IMR-90 (cell line): ENCODE results near the gene SRPK2. TPM values are rescaled to one million over a fixed set of nuclear protein-coding genes. Genes with fewer than 3 reads are reported as not detected.

ENCODE experiments used
- ATAC-seq: fragments of 200-7000 bp; cut with Tn5 transposase; 2 replicates; pipeline ENCODE4 v1.9.1; 2020; ENCODE audit warnings: low read depth, mild to moderate bottlenecking, moderate library complexity
- BruUV-seq: library from RNA; stranded (reverse); fragments of 400-500 nt; replicated peaks from 2 replicates; lab custom pipeline; 2021; lab: Mats Ljungman, UMichigan
- CTCF ChIA-PET: fragments of 300-600 bp; formaldehyde crosslinking; extraction: SDS; loops from one replicate; lab custom pipeline; 2021; ENCODE audit warnings: antibody characterized with exemption; lab: Yijun Ruan, JAX
- POLR2A ChIA-PET: fragments of 300-600 bp; sonication (Branson Sonifier 250); formaldehyde crosslinking; loops from one replicate; lab custom pipeline; 2022; ENCODE audit warnings: antibody characterized with exemption; ENCODE audit not compliant: unreplicated experiment; lab: Charles Lee
- DNase-seq: peaks from one replicate; pipeline ENCODE4 v3.0.0; 2013
- H2AFZ ChIP-seq: replicated peaks from 2 replicates; pipeline ENCODE3; 2013; ENCODE audit warnings: low read length, mild to moderate bottlenecking; ENCODE audit not compliant: poor library complexity
- H2AK5ac ChIP-seq: 2 replicates; pipeline ENCODE4 v1.6.1; 2013; ENCODE audit warnings: low read depth, low read length, inconsistent platforms
- H2AK9ac ChIP-seq: replicated peaks from 2 replicates; pipeline ENCODE3; 2013; ENCODE audit warnings: mild to moderate bottlenecking, low read depth, low read length, moderate library complexity; ENCODE audit not compliant: poor library complexity
- H2BK120ac ChIP-seq: 2 replicates; pipeline ENCODE4 v1.6.1; 2013; ENCODE audit warnings: low read depth, low read length, inconsistent platforms
- H2BK15ac ChIP-seq: 3 replicates; pipeline ENCODE4 v1.6.1; 2013; ENCODE audit warnings: low read depth, low read length, inconsistent platforms
- H2BK20ac ChIP-seq: 2 replicates; pipeline ENCODE4 v1.6.1; 2013; ENCODE audit warnings: low read depth, mild to moderate bottlenecking, inconsistent platforms, low read length, moderate library complexity
- H2BK5ac ChIP-seq: 2 replicates; pipeline ENCODE4 v1.6.1; 2013; ENCODE audit warnings: mild to moderate bottlenecking, low read depth, low read length, inconsistent platforms; ENCODE audit not compliant: poor library complexity, severe bottlenecking
- H3K14ac ChIP-seq: replicated peaks from 2 replicates; pipeline ENCODE4 v1.6.1; 2013; ENCODE audit warnings: low read depth, low read length, inconsistent platforms
- H3K18ac ChIP-seq: 2 replicates; pipeline ENCODE4 v1.6.1; 2013; ENCODE audit warnings: low read depth, low read length, control low read depth
- H3K23ac ChIP-seq: 2 replicates; pipeline ENCODE4 v1.6.1; 2013; ENCODE audit warnings: low read depth, low read length, inconsistent platforms
- H3K27ac ChIP-seq: 2 replicates; pipeline ENCODE4 v1.5.1; 2013; ENCODE audit warnings: mild to moderate bottlenecking, control low read depth, low read length; ENCODE audit not compliant: insufficient read depth
- H3K27me3 ChIP-seq: 2 replicates; pipeline ENCODE4 v1.6.1; 2013; ENCODE audit warnings: low read length; ENCODE audit not compliant: control insufficient read depth, insufficient read depth
- H3K36me3 ChIP-seq: 2 replicates; pipeline ENCODE4 v1.6.1; 2013; ENCODE audit warnings: low read length, mixed read lengths; ENCODE audit not compliant: control insufficient read depth, insufficient read depth
- H3K4ac ChIP-seq: 2 replicates; pipeline ENCODE4 v1.6.1; 2013; ENCODE audit warnings: low read depth, low read length, inconsistent platforms
- H3K4me1 ChIP-seq: 2 replicates; pipeline ENCODE4 v1.6.1; 2013; ENCODE audit warnings: low read length, mixed read lengths; ENCODE audit not compliant: control insufficient read depth, insufficient read depth
- H3K4me2 ChIP-seq: 2 replicates; pipeline ENCODE4 v1.6.1; 2013; ENCODE audit warnings: low read depth, mild to moderate bottlenecking, control low read depth, low read length, moderate library complexity
- H3K4me3 ChIP-seq: 2 replicates; pipeline ENCODE4 v1.5.1; 2013; ENCODE audit warnings: low read depth, mild to moderate bottlenecking, control low read depth, low read length, moderate library complexity; ENCODE audit not compliant: insufficient read depth
- H3K56ac ChIP-seq: 2 replicates; pipeline ENCODE4 v1.6.1; 2013; ENCODE audit warnings: low read length, inconsistent platforms; ENCODE audit not compliant: insufficient read depth; ENCODE audit errors: extremely low read depth
- H3K79me1 ChIP-seq, 2 experiments: 2 replicates each; pipeline ENCODE4 v1.6.1; 2013; ENCODE audit warnings: low read length in 2 of 2, inconsistent platforms in 1 of 2, low read depth in 1 of 2
- H3K9ac ChIP-seq: 2 replicates; pipeline ENCODE4 v1.6.1; 2013; ENCODE audit warnings: low read depth, low read length, control low read depth
- H3K9me1 ChIP-seq: 2 replicates; pipeline ENCODE4 v1.6.1; 2013; ENCODE audit warnings: low read length, inconsistent platforms; ENCODE audit not compliant: insufficient read depth
- H3K9me3 ChIP-seq: 2 replicates; pipeline ENCODE4 v1.6.1; 2013; ENCODE audit warnings: low read length; ENCODE audit not compliant: control insufficient read depth, insufficient read depth
- H4K20me1 ChIP-seq: 2 replicates; pipeline ENCODE4 v1.6.1; 2013; ENCODE audit warnings: low read length, inconsistent platforms; ENCODE audit not compliant: insufficient read depth
- H4K5ac ChIP-seq: 2 replicates; pipeline ENCODE4 v1.6.1; 2013; ENCODE audit warnings: mild to moderate bottlenecking, low read depth, low read length, control low read depth
- H4K8ac ChIP-seq, 2 experiments: 2 replicates each; pipeline ENCODE4 v1.6.1; 2013; ENCODE audit warnings: low read depth in 2 of 2, low read length in 2 of 2, control low read depth in 1 of 2, inconsistent platforms in 1 of 2
- H4K91ac ChIP-seq: 2 replicates; pipeline ENCODE4 v1.6.1; 2013; ENCODE audit warnings: low read depth, low read length, inconsistent platforms; ENCODE audit not compliant: insufficient read depth
- BHLHE40 ChIP-seq: fragments of 150-350 bp; IDR thresholded peaks from 2 replicates; pipeline ENCODE4 v1.6.1; 2016; ENCODE audit warnings: mild to moderate bottlenecking, low read depth, low read length
- CTCF ChIP-seq: conservative IDR thresholded peaks from 2 replicates; pipeline ENCODE4 v1.5.1; 2012; ENCODE audit warnings: mild to moderate bottlenecking, low read depth, low read length, improper control_type of control experiment
- MAZ ChIP-seq: IDR thresholded peaks from 2 replicates; pipeline ENCODE4 v1.6.1; 2012; ENCODE audit warnings: low read depth, mild to moderate bottlenecking, low read length, improper control_type of control experiment, moderate library complexity, borderline replicate concordance
- NFE2L2 ChIP-seq: fragments of 150-350 bp; IDR thresholded peaks from 2 replicates; pipeline ENCODE4 v1.6.1; 2016; ENCODE audit warnings: low read depth, mild to moderate bottlenecking, low read length
- RCOR1 ChIP-seq: IDR thresholded peaks from 2 replicates; pipeline ENCODE4 v1.6.1; 2012; ENCODE audit warnings: mild to moderate bottlenecking, low read length, improper control_type of control experiment; ENCODE audit not compliant: insufficient replicate concordance
- RFX5 ChIP-seq: IDR thresholded peaks from 2 replicates; pipeline ENCODE4 v1.8.0; 2012; ENCODE audit warnings: low read depth, mild to moderate bottlenecking, low read length, moderate library complexity
- WGBS, 2 experiments: methylation state at CpG; one replicate each; pipeline versions ENCODE4 v1.1.5 to v1.1.7; 2013; ENCODE audit warnings: missing lambda C conversion rate in 2 of 2; ENCODE audit not compliant: insufficient read length in 1 of 2; ENCODE audit errors: extremely low coverage in 2 of 2; 5-methylcytosine and 5-hydroxymethylcytosine counted together
- dilution Hi-C: fragments of 300-500 bp; cut with HindIII; formaldehyde crosslinking; loops from one replicate; pipeline ENCODE4 v1.14.3; 2018; ENCODE audit warnings: low sequenced_read_pairs; ENCODE audit not compliant: unreplicated experiment
- in situ Hi-C: fragments of 300-500 bp; cut with MboI; formaldehyde crosslinking; loops from 3 replicates; pipeline ENCODE4 v1.14.3; 2019; ENCODE audit warnings: low sequenced_read_pairs, inconsistent platforms, mixed read lengths
- intact Hi-C: fragments of 100-400 bp; cut with micrococcal nuclease; formaldehyde crosslinking; loops from 2 replicates; pipeline ENCODE4 v1.10.0; 2022
- polyA plus RNA-seq, 3 experiments: library from polyadenylated mRNA; depleted of rRNA; stranded (reverse); fragments of >200 nt; gene quantifications; 2 replicates each; pipeline ENCODE4 v1.2.3, GENCODE V29; 2012; ENCODE audit warnings: low replicate concordance in 1 of 3
- total RNA-seq: library from RNA; depleted of rRNA; stranded (reverse); fragments of >200 nt; gene quantifications from 2 replicates; pipeline ENCODE4 v1.2.3, GENCODE V29; 2012

SRPK2 gene
- total and polyA plus RNA-seq, 2 of the 4 experiments (the other 2 are of a cell fraction), result 13.2 to 33.0 TPM

DNA sequence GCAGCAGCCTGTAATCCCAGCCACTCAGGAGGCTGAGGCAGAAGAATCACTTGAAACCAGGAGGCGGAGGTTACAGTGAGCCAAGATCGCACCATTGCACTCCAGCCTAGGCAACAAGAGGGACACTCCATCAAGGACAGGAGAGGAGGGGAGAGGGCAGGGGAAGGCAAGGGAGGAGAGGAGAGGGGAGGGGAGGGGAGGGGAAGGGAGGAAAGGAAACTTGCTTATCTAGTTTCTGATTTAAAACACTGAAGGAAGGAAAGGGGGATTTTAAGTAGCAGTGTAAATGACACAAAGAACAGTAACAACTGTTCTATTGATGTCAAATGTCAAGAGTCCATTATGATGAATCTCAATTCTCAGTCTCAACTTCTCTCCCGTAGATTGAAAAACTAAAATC lies 43.7 kb downstream of the SRPK2 start:
- no peak overlapping the region for H3K27ac ChIP-seq
- H3K4me1 ChIP-seq, result 0 out of 2 replicates have a peak, but pooled peaks cover 2% of the 10 kb centered on the region
- peaks cover 7% of the 10 kb centered on the region; the same call in 1 of the 2 replicates for H3K9me1 ChIP-seq
- no peak overlapping the region for H3K4ac ChIP-seq
- WGBS, 2 experiments, result 100% methylated on average over 2 of the region's 3 CpGs; no CpG with 5 or more reads in 1 of the 2 experiments
- ATAC-seq, result no peak
- in situ Hi-C loops, result loop anchor here (25.0 kb wide), 1 partner anchor 208 kb away; no protein-coding TSS in a partner anchor
- H2BK5ac ChIP-seq, result no peak overlapping the region
- no peak overlapping the region for H3K18ac ChIP-seq
- no TSS peak for BruUV-seq
- CTCF ChIA-PET, result no interaction called here
- H2AFZ ChIP-seq, result no peak overlapping the region
- no peak overlapping the region for H3K14ac ChIP-seq
- no peak overlapping the region for H2AK9ac ChIP-seq
- H2BK15ac ChIP-seq, result no peak overlapping the region
- no peak overlapping the region for H2BK120ac ChIP-seq
- dilution Hi-C loops, result no loop called here
- no peak overlapping the region for H3K56ac ChIP-seq
- H2AK5ac ChIP-seq, result no peak overlapping the region
- no peak for DNase-seq
- TF ChIP-seq NFE2L2 (no peak), MAZ (no peak), RFX5 (no peak), CTCF (no peak), RCOR1 (no peak), BHLHE40 (no peak)
- H4K5ac ChIP-seq, result no peak overlapping the region
- H3K79me1 ChIP-seq, result peaks cover 48 to 77% of the 10 kb centered on the region in 2 experiments
- no peak overlapping the region for H3K4me3 ChIP-seq
- H3K36me3 ChIP-seq, result no peaks in the 10 kb centered on the region
- H3K9ac ChIP-seq, result no peak overlapping the region
- no peaks in the 10 kb centered on the region for H3K9me3 ChIP-seq
- H3K23ac ChIP-seq, result no peak overlapping the region
- H4K20me1 ChIP-seq, result peaks cover 67% of the 10 kb centered on the region
- intact Hi-C loops, result no loop called here
- no peak overlapping the region for H2BK20ac ChIP-seq
- H3K4me2 ChIP-seq, result no peak overlapping the region
- no peak overlapping the region for H4K8ac ChIP-seq
- POLR2A ChIA-PET, result no interaction called here
- H3K27me3 ChIP-seq, result no peaks in the 10 kb centered on the region
- H4K91ac ChIP-seq, result no peak overlapping the region
